Femur (tissue), 1 donor: ENCODE measurements around the gene SLIT3.

Experiments
- DNase-seq: peaks from one replicate; pipeline ENCODE4 v3.0.0-alpha.2; 2017

Gene SLIT3

DNA sequence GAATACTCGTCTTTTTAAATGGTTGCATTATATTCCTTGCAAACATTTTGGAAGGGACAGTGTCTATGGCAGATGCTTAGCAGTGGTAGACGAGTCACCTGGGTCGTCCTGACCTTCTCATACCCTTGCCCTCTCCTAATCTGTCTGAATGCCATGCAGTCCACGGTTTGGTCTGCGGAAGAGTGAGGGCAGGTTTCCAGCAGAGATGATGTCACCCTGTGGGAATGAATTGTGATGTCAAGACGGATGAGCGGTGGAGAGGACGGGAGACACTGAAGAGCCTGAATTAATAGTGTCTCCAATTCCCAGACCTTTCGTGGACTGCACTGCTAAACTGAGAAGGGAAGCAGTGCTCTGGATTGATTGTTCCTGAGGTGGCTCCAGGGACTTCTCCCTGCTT lies 392.7 kb downstream of the SLIT3 start:
- DNase-seq = no peak

DNA sequence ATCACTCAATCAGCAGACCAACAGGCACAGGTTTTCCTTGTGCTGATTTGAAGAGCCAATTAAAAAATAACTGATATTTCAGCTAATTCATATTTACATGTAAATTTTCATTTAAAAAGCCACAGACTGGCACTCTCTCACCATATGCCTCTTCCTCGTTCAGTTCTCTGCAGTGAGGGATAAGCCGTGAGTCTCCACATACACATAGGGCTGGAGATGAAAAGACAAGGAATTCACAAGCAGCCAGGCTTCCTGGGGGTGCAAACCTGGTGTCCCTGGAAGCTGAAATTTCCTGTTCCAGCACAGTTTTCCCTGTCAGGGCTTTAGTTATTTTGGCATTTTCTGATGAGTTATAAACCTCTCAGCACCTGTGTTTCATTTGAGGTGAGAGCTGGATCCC lies 397.9 kb downstream of the SLIT3 start:
- DNase-seq = no peak

DNA sequence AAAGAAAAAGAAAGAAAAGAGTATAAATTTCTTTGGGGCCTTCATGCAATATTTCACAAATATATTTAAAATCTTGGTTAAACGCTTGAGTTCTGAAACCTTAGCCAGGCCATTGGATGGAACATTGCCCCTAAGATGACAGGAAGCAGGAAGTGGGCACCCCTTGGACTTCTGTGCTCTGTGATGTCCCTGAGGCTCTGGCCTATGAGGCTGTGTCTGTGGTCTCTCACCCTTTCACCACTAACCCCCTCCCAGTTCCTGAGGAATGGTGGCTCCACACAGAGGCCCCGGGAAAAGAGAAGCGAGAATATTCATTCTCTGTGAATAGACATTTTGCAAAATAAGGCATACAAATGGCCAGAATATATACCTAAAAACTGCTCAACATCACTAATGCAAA lies 401.3 kb downstream of the SLIT3 start:
- DNase-seq = no peak

DNA sequence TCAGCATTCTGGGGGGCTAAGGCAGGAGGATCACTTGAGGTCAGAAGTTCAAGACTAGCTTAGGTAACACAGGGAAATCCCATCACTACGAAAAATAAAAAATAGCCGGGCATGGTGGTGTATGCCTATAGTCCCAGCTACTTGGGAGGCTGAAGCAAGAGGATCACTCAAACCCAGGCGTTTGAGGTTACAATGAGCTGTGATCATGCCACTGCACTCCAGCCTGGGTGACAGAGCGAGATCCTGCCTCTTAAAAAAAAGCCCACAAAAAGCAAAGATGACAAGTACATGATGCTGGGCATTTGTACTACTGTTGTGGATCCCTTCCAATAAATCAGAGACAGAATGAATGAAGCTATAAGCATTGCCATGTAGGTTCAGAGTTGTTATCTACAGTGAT lies 401.7 kb downstream of the SLIT3 start:
- no peak for DNase-seq

DNA sequence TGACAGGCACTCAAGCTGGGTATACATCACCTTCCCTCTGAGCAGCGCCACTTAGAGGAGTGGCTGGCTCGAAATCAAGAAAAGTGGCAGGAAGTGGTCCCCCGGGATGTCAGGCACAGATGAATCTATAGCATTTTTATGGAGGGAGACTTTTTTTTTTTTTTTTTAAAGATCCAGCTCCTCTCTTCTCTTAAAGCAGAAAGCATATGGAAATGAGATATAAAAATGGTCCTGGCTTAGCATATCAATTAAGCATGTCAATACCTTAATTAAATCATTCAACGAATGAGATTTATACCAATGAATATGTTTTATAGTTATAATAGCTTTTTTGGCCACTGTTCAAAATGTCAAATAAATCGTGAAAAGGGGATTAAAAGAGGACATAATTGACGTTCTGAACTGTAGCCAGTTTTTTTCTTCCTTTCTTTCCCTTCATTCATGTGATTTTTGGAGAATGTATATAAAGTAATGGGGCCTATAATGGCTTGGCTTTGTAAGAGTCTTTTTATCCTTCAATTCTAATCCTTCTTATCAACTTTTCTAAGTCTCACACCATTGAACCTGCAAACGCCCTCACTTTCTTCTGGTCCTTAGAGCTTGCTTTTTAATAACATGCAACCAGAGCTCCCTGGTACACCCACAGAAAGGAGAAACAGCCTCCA lies 402.6 kb downstream of the SLIT3 start:
- DNase-seq = no peak

DNA sequence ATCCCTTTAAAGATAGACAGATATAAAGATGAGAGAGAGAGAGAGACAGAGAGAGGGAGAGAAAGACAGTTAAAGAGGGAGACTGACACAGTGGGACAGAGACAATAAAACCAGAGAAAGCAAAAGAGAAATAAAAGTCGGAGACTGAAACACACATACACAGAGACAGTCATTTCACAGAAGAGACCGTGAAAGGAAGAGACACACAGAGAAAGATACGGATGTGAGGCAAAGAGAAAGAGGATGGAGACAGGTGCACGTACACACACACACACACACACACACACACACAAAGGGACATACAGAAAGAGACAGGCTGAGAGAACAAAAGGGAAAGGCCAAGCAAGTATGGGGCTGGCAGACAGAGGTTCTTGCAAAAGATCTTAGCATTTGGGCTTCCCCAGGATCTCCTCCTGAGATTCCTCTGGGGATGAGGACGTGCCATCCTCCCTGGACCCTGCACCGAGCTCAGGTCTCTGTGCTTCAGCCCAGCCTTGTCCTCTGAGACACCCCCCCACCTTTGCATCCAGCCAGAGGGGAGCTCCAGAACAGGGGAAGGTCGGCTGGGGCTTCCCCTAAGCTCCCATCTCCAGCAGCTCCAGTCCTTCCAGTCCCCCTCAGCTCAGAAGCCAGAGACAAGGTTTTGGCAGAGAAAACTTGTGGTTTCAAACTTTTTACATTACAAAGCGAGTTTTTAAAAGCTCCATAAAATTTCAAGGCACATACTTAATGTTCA lies 403.4 kb downstream of the SLIT3 start:
- no peak for DNase-seq

DNA sequence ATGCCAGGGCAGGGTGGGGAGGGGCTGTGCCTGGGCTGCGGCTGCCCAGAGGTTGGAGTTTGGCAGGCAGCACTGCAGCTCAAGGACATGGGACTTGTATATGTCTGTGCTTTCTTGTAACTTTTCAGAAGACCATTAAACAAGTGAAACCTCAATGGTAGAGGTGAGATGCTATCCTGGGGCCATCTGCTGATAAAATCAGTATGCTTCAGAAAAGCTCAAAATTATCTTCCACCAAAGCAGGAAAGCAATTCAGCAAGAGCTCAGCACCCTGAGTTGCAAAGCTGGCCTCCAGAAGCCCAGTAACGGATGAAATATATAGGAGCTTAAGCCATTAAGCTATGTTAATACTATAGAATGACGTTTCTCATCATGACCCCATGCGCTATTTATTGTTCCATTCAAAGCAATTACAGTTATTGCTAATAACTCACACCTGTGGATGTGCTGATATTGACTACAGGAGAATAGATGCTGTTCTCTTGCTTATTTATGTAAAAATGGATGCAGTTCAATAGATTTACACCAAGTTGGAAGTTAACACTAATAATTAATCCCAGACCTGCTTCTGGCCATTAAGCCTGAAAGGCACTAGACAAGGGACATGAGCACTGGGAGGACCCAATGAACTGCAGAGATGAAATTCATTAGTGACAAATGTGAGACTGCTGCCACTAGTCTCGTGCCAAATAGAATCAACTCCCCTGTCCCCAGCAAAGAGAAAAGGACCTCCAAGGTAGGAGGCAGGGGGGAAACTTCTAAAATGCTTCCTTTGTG lies 405.5 kb downstream of the SLIT3 start:
- no peak for DNase-seq

DNA sequence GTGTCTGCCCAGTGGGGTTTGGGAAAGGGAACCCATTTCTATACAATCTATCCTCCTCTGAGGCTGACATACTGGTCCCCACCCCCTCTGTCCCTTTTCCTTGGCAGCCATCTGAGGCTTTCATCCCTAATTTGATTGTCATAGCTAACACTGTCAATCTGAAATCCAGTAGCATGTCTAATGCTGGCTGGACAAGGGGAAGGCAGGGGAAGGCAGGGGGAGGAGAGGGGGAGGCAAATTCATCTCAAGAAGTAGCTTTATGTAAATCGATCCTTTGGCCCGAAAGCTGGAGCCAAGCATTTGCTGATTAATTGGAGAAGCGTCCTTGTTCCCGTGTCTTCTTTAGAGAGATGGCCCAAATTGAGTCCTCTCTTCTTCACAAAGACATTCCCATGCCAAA lies 407.7 kb downstream of the SLIT3 start:
- DNase-seq = no peak

DNA sequence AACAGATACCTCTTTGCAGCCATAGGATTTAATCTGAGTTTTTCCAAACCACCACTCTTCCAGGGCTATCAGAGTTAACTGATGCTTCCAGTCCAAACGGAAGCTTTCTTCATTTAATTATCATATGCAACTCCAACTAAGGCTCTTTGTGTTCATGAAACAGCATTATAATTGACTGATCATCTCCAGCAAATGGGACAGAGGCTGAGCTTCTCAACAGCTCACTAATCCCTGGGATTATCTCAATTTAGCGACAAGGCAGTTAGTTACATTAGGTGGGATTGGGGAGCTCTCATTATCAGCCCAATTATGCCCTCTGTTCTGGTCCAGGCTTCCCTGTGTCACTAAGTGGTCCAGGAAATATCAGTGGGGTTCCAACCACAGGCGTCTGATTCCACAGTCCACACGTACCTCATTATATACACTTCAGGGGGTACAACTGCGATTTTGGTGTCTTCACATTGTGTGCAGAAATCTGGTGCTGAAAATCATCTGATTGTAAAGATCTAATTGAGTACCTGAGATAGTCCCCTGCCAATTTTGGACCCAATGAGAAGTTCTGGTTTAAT lies 408.2 kb downstream of the SLIT3 start:
- DNase-seq = no peak

DNA sequence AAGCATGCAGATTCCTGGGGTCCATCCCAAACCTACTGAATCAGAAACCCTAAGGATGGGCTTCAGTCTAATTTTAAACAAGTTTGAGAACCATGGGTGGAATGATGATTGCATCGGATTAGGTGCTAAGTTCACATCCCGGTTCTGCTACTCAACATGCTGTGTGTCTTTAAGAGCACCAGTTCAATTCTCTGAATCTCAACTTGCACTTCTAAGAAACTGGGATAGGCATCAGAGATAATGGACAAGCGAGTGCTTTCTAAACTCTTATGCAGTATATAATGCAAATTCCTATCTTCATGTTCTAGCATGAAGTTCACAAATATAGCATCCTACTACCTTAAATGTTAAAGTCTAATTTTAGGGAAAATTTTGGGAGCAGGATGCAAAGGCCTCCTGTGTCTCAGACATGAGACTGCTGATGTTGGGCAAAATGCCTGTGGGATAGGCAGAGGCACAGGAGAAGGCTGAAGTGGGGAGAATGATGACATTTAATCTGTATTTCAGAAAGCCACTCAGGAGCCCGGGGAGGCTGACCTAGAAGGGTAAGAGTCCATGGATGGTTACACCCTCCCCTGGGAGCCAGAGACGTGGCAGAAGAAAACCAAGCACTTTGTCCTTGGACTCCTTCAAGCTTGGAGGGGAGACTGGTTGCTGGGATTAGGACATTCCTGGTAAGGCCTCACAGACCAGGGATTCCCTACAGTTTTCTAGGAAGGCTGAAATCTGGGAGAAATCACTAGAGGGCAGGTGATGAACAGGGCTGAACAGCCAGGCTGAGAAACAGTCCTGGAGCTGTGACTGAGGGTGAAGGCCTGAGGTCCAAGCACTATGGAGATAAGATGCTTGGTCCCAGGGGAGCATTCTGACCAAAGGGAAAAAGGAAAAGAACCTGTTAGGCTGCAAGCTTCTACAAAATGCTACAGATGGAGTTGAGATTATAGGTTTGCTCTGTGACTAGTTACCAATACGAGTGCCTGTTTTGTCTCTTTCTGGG lies 409.8 kb downstream of the SLIT3 start:
- no peak for DNase-seq

DNA sequence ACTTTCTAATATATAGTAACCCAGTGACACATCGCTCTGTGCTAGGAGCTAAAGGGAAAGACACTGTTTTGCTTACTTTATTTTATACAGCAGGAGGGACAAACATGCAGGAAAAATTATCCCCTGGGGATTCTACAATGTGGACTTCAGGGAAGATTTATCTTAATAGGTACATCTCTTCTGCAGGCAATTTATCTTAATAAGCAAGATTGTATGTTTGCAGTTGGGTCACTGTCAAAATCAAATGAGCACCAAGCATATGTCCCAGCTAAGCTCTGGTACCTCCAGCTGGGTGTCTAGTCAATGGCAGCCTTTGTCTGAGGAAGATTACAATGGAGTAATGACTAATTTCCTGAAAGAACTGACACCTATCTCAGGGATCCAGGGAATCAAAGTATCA lies 411.9 kb downstream of the SLIT3 start:
- no peak for DNase-seq

DNA sequence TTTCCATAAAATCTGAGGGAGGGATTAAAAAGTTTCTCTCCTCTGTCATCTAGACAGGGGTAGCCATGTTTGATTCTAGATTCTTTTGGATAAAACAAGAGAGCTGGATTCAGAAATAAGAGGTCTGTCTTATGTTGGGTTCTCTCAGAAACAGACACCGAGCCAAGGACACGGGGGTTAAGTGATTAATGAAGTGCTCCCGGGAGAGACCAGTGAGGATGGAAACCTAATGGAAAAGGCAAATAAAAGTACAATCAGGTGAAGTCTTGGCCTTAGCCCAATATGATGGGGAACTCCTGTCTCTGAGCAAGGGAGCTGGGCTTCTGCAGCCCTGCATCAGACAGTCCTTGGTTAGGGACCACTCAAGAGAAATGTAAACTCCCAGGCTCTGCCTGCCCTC lies 413.0 kb downstream of the SLIT3 start:
- DNase-seq = no peak

DNA sequence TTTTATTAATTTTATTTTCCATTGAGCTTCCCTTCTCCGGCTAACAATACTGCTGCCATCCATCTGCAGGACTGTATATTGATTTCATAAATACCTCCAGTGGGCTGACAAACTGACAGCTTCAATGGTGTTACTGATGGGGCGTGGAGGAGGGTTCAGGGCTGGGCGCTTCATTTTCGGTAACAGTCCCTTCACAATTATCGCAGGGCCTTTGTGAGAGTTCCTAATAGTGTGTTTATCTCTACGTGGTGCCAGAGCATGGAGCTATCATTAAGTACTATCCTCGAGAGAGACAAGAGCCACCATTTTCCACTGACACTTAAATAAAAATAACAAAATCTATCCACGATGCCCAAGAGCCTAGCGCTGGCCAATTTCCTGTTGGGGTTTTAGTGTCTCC lies 414.8 kb downstream of the SLIT3 start:
- DNase-seq = no peak

DNA sequence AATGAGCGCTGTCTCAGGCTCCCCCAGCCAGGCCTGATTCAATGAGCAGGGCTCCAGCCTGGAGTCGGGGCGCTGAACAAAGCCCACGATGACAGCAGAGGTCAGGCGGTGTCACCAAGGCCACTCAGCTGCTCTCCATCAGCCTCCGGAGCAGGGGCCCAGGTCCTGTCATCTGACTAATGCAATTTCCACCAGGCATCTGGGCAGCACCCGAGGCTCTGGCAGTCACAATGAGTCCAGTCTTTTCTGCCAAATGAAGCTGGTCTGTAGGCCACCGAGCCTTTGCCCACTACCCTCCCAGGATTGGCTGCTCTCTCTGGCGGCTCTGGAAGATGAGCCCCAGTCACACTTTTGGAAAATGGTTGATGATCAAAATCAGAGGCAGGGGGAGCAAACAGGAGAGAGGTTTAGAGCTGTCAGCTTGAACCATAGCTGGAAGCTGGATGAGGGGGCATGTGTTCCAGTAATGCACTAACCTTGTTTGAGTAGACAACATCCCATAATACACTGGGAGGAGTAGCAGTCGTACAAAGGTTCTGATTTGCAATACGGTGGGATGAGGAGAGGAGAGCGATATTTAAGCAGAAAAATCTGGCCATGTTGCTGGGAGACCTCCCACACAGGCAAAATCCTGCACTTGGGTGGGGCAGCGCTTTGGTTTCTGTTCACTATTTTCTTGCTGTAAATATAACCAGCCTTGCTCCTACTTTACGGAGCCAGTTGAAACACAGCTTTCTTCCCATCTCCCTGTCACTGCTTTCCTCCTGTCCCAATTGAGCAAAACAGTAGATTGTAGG lies 415.4 kb downstream of the SLIT3 start:
- DNase-seq = no peak

DNA sequence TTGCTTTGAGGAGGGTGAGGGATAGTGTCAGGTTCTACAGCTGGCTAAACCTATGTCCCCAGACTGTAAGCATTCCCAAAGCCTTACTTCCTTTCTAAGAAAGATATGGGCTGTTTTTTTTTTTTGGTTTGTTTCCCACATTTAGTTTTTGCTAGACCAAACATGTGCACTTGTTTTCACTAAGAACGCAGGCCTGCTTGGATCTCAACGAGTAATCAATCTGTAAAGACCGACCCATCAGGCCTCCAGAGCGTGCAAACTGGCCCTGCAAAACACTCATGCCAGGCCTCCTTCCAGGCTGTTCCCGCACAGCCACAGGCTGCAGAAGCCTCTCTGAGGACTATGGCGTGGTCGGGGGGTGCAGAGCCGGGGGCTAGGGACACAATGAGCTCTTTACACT lies 416.9 kb downstream of the SLIT3 start:
- DNase-seq = no peak

DNA sequence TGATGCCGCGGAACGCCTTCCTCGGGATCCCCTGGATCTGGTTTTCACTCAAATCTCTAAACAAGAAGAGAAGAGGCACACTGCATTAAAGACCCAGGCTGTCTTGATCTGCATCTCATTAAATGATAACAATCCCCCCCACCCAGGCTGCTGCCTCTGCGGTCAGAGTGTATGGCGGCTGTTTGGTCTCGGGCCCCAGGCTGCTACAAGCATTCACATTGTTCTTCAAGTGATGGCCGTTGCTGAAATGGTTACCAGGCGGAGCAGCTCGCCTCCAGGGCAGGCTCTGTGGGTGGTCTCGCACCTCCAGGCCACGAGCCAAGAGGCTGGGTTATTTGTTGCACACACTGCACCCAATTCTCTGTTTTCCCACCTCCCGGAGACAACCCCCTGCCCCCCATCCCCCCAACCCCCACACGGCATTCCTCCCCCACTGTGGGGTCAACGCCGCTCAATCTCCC lies 417.6 kb downstream of the SLIT3 start:
- DNase-seq = no peak

DNA sequence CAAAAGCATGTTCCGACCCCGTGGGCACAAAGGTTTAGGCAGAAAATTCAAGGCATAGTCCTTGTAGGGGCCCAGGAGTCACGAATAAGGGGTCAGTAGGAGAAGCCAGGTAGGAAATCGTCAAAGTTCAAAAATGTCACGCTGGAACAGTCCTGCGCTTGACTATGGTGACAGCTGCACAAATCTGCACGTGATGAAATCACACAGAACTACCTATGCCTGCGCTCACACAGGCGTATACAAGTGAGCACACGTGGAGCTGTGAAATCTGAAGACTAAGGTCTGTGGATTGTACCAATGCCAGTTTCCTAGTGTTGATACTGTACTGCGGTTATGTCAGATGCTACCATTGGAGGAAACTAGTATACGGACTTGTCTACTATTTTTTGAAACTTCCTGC lies 418.7 kb downstream of the SLIT3 start:
- no peak for DNase-seq

DNA sequence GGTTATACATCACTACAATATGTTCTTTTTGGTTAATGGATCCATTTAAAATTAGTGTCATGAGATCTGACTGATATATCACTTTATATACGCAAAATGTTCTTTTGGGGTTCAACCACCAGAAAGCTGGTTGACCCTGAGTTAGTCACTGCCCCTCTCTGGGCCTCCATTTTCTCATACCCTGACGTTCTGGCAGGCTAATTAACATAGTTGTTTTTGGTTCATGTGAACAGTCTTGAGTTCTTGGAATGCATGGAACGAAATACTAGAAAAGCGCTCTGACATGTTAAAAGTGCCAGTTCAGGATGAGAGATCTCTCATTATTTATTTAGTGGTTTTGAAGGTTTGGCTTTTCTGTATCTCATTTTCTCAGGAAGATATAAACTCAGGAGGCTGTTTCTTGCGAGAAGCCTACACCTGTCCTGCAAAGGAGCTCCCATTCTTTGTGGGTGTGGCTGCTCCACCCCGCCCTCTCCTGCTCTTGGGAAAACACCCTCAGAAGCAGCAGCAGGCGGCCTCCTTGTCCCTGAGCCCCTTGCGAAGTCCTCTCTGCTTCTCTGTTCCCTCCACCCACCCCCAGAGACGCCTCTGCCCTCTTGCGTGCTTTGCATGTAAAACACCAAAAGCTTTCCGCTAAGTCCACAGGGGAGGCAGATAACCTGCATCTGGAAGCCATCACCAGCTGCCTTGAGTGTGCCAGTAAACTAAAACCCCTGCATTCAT lies 419.4 kb downstream of the SLIT3 start:
- no peak for DNase-seq

DNA sequence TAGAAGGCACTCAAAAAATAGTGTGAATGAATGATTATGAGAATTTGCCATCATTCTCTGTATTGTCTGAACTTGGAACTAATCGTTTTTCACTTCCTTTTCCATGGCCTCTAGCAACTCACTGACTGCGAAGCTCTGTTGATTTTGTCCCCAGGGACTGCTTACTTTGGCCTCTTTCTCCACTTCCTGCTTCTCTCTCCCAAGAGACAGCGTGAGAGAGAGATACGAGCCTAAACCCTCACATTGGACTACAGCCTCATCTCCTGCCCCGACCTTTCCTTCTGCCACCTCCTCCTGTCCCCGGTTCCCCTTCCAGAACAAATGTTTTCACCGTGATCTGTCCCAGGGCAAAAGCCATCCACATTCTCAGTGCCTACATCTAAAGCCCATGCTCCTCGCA lies 421.0 kb downstream of the SLIT3 start:
- no peak for DNase-seq

DNA sequence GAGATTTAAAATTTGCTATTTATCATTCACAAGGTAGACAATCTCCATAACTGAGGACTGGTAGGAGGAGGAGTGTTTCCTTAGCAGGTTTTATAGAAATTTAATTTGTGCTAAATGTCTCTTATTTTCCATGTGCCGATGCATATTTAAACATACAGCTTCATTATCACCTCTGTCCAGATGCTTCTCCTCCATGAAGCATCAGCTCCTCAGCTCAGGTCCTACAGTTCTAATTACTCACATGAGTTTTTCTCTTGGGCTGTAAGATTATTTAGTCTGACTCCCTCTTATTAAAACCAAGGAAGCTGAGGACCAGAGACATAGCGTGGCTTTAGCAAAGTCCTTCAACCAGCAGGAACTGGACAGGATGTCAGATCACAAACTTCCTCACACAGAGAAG lies 421.6 kb downstream of the SLIT3 start:
- no peak for DNase-seq
